Muscle layer of duodenum (tissue), 2 donors: ENCODE measurements around the gene GPATCH8.
"Not testable (repeated sequence)": the region's sequence is repeated elsewhere in the genome, so short reads cannot be mapped to it uniquely, and the experiment has no call there.

ENCODE experiments used
- H3K27ac ChIP-seq: one replicate; pipeline ENCODE4 v1.7.0; 2013; ENCODE audit warnings: mild to moderate bottlenecking, low read length
- H3K27me3 ChIP-seq: one replicate; pipeline ENCODE4 v1.7.0; 2013; ENCODE audit warnings: low read depth, mild to moderate bottlenecking, control low read depth, low read length
- H3K36me3 ChIP-seq, 2 donors: one replicate each; pipeline ENCODE4 v1.7.0; 2013; ENCODE audit warnings: low read length in 2 of 2, control low read depth in 1 of 2, mild to moderate bottlenecking in 1 of 2; ENCODE audit not compliant: insufficient read depth in 2 of 2, control insufficient read depth in 1 of 2
- H3K4me1 ChIP-seq, 2 donors: one replicate each; pipeline ENCODE4 v1.7.0; 2013; ENCODE audit warnings: low read length in 2 of 2, mild to moderate bottlenecking in 2 of 2, control low read depth in 1 of 2, moderate library complexity in 1 of 2; ENCODE audit not compliant: insufficient read depth in 2 of 2, control insufficient read depth in 1 of 2
- H3K4me3 ChIP-seq, 2 donors: one replicate each; pipeline ENCODE4 v1.7.0; 2013; ENCODE audit warnings: low read length in 2 of 2, low read depth in 1 of 2, mild to moderate bottlenecking in 1 of 2
- H3K9me3 ChIP-seq, 2 donors: one replicate each; pipeline ENCODE4 v1.7.0; 2013; ENCODE audit warnings: low read length in 2 of 2, control low read depth in 1 of 2, mild to moderate bottlenecking in 1 of 2; ENCODE audit not compliant: control insufficient read depth in 1 of 2
- donor health status: healthy.

Gene GPATCH8

DNA sequence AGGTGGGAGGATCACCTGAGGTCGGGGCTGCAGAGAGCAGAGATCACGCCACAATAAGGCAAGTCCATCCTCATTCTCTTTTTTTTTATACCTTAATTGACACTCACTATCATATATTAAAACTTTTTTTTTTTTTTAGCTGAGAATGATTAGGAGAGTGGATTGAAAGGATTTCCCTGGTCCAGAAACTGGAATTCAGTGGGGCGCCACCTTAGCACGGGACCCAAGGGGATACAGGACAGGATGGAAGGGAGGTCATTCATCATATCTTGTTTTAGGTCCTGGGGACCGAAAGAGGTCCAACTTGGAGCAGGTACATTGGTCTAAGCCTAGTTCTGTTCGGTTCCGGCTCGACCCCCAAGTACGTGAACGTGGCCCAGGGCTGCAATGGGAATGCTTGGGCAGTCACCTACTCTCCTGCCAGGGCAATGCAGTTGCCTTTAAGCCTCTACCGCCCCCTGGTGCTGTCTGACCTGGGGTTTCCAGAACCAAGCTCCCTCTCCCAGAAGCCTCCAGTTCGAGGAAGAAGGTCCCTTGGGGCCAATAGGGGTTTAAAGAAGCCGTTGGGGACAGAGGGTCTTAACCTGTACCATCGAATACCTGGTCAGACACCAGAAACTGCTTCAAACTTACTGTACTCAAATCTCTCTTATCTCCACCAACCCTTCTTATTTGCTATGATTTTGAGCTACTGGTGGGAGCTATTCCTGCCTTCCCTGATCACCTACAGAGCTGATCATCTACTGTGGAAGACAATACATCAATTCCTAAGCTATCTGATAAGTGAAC is 19.9 kb upstream of the GPATCH8 start:
- H3K9me3 ChIP-seq = peaks cover 0 to 3% of the 10 kb centered on the region in 2 donors

DNA sequence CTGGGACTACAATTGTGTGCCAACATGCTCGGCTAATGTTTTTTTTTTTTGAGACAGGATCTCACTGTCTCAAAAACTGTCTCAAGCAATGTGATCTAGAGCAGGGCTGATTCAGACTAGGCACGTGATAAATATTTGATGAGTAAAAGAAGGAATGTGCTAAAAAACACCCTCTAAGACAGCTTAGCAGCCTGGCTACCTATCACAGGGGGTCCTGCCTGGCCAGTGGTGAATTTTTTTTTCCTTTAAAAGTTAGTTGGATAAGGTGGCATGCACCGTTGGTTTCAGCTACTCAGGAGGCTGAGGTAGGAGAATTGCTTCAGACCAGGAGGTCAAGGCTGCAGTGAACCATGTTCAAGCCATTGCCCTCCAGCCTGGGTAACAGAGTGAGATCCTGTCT is 14.8 kb upstream of the GPATCH8 start:
- Histone ChIP-seq H3K9me3 (no peaks in the 10 kb centered on the region), H3K27ac (no peak overlapping the region), H3K4me3 (no peak overlapping the region), H3K4me1 (no peaks in the 10 kb centered on the region), H3K36me3 (no peaks in the 10 kb centered on the region), H3K27me3 (no peaks in the 10 kb centered on the region)

More for the DNA sequence above, 19.9 kb upstream of the GPATCH8 start:
- Histone ChIP-seq H3K4me1 (no peaks in the 10 kb centered on the region), H3K36me3 (no peaks in the 10 kb centered on the region), H3K27me3 (no peaks in the 10 kb centered on the region), H3K27ac (no peak overlapping the region), H3K4me3 (no peak overlapping the region)

DNA sequence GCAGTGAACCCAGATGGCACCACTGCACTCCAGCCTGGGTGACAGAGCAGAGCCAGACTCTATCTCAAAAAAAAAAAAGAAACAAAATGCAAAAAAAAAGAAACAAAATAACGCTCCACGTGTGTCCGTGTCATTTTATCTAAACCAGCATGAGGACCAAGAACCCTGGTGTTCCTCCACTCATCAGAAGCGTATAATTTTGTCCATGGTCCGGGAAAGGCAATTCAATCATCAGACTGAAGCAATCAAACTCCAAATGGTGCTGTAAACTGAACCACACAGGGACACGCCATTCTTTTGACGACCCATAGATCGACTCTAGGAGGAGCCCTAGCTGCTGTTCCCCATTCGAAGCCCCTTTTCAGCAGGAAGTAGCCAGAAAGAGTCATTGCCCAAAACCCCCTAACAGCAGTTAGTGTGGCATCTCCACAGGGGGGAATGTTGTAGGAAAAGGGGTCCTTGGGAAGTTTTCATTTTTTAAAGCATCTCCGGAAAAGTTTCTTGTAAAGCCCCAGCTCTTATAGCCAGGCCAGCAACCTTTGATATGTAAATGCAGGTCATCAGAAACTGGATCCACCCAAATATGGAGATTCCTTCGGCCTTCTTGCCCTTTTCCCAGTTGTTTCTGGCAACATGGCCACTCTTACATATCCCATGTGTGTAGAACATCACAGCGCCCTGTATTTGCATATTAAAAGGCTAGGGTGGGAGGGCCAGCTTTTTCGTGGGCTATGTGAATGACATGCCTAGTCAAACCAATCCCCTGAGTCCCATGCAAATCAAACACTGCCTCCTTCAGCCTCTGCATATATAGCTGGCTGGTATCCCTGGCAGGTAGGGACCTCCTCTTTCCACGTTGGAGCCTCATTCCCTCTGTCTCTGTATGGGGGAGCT is 8.3 kb upstream of the GPATCH8 start:
- H3K27me3 ChIP-seq, H3K36me3 ChIP-seq, H3K27ac ChIP-seq, H3K9me3 ChIP-seq, H3K4me3 ChIP-seq, H3K4me1 ChIP-seq: not testable (repeated sequence)

DNA sequence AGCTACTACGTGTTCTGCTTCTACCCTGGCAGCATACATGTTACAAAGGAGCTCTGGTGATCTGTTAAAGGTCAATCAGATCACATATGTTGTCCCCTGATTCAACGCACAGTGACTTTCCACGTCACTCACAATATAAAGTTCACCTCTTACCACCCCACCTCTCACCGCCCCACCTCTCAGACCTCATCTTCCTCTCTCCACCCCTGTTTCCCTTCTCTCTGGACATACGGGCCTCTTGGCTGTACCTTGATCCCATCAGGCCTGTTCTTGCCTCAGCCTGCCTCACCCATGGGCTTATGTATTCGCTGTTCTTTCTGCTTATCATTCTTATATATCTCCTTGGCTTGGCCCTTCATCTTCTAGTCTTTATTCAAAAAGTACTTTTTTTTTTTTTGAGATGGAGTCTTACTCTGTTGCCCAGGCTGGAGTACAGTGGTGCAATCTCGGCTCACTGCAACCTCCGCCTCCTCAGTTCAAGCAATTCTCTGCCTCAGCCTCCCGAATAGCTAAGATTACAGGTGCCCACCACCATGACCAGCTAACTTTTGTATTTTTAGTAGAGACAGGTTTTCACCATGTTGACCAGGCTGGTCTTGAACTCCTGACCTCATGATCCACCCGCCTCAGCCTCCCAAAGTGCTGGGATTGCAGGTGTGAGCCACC is 3.9 kb upstream of the GPATCH8 start:
- not testable (repeated sequence) for H3K27ac ChIP-seq, H3K4me3 ChIP-seq

DNA sequence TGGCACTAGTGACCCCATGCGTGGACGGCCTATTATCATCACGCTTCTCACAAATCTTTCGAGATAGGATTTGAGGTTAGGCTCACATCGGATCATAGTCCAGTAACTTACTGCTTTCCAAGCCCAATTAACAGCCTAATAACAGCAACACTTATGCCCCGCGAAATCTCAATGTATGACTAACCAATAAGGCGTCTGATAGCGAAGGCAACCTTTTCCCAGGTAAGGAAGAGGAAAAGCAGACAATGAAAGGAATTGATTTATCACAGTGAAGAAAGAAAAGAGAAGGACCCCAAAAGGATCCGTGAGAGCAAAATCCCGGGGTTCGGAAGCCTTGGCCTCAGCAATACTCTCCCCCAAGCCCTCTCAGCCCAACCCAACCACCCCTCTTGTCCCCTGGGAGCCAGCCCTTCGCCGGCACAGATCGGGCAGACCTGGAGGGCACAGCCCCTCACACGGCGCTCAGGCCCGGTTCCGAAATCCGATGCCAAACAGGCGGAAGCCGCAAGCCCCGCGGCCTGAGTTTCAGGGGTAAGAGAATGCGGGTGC is 534 bp downstream of the GPATCH8 start:
- Histone ChIP-seq H3K36me3 (no peaks in the 10 kb centered on the region), H3K27me3 (no peaks in the 10 kb centered on the region), H3K4me3 (peak overlapping the region; percentile 91 to 98), H3K27ac (peak overlapping the region; percentile 96), H3K4me1 (peaks cover 9 to 36% of the 10 kb centered on the region in 2 donors), H3K9me3 (no peaks in the 10 kb centered on the region)

More for the DNA sequence above, 3.9 kb upstream of the GPATCH8 start:
- H3K4me1 ChIP-seq, H3K9me3 ChIP-seq, H3K27me3 ChIP-seq, H3K36me3 ChIP-seq: not testable (repeated sequence)

DNA sequence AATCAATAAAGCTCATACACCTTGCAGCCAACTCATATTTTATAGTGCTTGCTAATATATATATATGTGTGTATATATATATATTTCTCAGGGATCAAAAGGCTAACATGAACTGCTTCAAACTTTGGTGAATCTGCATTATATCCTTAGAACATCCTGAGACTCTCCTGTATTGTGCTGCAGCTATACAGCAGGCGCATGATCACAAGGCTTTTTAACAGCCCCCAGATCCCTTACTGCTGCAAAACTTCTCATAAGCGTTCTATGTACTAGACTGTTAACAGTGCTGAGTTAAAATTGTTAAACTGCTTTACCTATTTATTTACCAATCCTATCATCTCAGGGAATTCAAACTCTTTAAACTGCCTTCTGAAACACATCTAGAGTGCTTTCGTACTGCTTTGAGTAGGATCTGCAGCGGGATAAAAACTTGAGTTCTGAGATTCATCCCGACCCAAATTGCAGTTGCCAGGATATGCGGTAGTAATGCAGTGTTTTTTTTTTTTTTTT is 1.3 kb downstream of the GPATCH8 start:
- Histone ChIP-seq H3K36me3 (no peaks in the 10 kb centered on the region), H3K27ac (peak overlapping the region; percentile 96), H3K9me3 (no peaks in the 10 kb centered on the region), H3K4me1 (peaks cover 9 to 36% of the 10 kb centered on the region in 2 donors), H3K4me3 (peak overlapping the region; percentile 91 to 98), H3K27me3 (no peaks in the 10 kb centered on the region)

DNA sequence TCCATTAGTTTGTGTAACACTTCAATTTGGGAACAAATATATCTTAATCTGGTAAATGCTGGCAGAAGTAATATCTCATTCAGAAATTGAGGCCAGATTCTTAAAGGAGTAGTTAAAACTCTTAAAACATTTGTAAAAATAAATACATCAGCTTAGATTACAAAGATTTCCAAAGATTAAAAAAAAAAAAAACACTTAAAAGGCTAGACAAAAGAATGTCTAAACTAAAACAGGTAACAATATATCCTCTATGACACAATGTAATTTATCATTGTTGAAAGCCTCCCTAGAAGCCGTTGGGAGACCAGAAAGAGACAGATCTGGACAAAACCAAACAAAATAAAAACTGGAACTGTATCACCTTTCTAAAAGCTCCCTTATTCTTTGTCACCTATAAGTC is 3.5 kb downstream of the GPATCH8 start:
- Histone ChIP-seq H3K27ac (no peak overlapping the region), H3K4me3 (peak overlapping the region in 1 of 2 donors; percentile 18), H3K4me1 (peaks cover 9 to 36% of the 10 kb centered on the region in 2 donors), H3K36me3 (no peaks in the 10 kb centered on the region), H3K27me3 (no peaks in the 10 kb centered on the region), H3K9me3 (no peaks in the 10 kb centered on the region)

DNA sequence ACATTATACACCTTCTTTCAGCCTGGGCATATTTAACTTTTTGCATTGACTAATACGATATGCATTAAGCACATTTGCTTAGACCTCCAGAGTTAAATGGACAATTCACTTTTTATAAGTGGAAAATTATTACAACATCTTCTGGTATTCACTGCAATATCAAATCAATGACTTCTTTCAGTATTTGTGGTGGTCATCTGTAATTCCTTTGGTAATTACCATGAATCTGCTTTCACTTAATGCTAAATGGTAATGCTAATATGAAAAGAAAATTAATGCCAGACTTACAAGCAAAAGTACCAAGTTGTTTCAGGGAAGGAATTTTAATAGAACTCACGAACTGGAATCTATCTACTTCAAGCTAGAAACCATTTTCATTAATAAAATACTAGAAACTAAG is 6.4 kb downstream of the GPATCH8 start:
- H3K4me1 ChIP-seq = peaks cover 5 to 24% of the 10 kb centered on the region in 2 donors
- no peak overlapping the region for H3K27ac ChIP-seq
- no peak overlapping the region for H3K4me3 ChIP-seq
- H3K9me3 ChIP-seq = no peaks in the 10 kb centered on the region
- H3K27me3 ChIP-seq = no peaks in the 10 kb centered on the region
- H3K36me3 ChIP-seq = no peaks in the 10 kb centered on the region

DNA sequence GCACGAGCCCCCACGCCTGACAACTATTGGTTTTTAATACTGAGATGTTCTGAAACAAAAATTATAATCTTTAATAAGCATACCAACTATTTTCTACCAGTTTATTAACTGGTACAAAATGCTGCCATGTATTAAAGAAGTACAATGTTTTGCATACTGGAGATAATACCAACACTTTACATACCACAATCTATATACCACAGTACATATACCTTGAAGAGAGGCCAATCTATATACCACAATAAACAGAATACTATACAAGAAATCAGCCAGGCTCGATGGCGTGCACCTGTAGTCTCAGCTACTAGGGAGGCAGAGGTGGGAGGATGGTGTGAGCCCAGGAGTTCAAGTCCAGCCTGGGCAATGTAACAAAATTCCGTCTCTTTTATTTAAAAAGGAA is 9.9 kb downstream of the GPATCH8 start:
- peaks cover 0 to 6% of the 10 kb centered on the region in 2 donors for H3K4me1 ChIP-seq
- H3K4me3 ChIP-seq = no peak overlapping the region
- H3K9me3 ChIP-seq = no peaks in the 10 kb centered on the region
- no peak overlapping the region for H3K27ac ChIP-seq
- H3K36me3 ChIP-seq = peaks cover 0 to 5% of the 10 kb centered on the region in 2 donors
- no peaks in the 10 kb centered on the region for H3K27me3 ChIP-seq

DNA sequence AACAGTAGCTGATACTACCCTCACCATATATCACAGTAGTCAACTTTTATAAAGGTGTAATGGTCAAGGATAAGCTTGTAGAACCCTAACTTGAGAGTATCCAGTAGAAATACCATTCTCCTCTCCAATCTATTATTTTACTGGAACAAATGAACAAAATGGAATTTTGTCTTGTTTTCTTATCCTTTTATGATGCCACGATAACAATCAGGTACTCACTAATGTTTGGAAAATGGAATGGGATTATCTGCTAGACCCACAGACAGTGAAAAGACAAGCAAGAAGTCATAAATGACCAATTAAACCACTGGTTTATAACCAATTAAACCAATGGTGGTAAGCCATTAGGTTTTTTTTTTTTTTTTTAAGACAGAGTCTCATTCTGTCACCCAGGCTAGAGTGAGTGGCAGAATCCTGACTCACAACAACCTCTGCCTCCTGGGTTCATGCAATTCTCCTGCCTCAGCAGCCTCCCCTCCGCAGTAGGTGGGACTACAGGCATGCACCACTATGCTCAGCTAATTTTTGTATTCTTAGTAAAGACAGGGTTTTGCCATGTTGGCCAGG is 10.4 kb downstream of the GPATCH8 start:
- peaks cover 0 to under 1% of the 10 kb centered on the region in 2 donors for H3K4me1 ChIP-seq
- H3K4me3 ChIP-seq = no peak overlapping the region
- H3K27me3 ChIP-seq = no peaks in the 10 kb centered on the region
- H3K27ac ChIP-seq = no peak overlapping the region
- H3K36me3 ChIP-seq = peaks cover 0 to 5% of the 10 kb centered on the region in 2 donors
- no peaks in the 10 kb centered on the region for H3K9me3 ChIP-seq
